BE2C (cell line): ENCODE results near the gene RAB38.

Experiments
- DNase-seq: peaks from one replicate; pipeline ENCODE4 v3.0.0-alpha.2; 2020
- H3K27me3 ChIP-seq: fragments of 250-450 bp; sonication (Bioruptor Pico); 2 replicates; pipeline ENCODE4 v1.5.1; 2020; ENCODE audit warnings: mild to moderate bottlenecking
- H3K36me3 ChIP-seq: fragments of 250-450 bp; sonication (Bioruptor Pico); 2 replicates; pipeline ENCODE4 v1.5.1; 2020; ENCODE audit warnings: mild to moderate bottlenecking
- H3K4me1 ChIP-seq: fragments of 250-450 bp; sonication (Bioruptor Pico); 2 replicates; pipeline ENCODE4 v1.5.1; 2020
- H3K4me3 ChIP-seq: 2 replicates; pipeline ENCODE4 v1.5.1; 2011; ENCODE audit warnings: low read depth, low read length
- H3K9me3 ChIP-seq: fragments of 250-450 bp; sonication (Bioruptor Pico); 2 replicates; pipeline ENCODE4 v1.5.1; 2020
- CTCF ChIP-seq: IDR thresholded peaks from 2 replicates; pipeline ENCODE4 v1.5.1; 2012; ENCODE audit warnings: mild to moderate bottlenecking, low read depth, low read length

RAB38 gene

GRCh38 chr11:88119561-88119960 is 55.7 kb downstream of the RAB38 start:
- no peak for TF ChIP-seq CTCF
- Histone ChIP-seq H3K4me3 (no peak overlapping the region), H3K36me3 (no peaks in the 10 kb centered on the region), H3K4me1 (no peaks in the 10 kb centered on the region), H3K27me3 (no peaks in the 10 kb centered on the region), H3K9me3 (no peaks in the 10 kb centered on the region)
- DNase-seq: no peak

- DNase-seq: no peak
- no peak for TF ChIP-seq CTCF
- no peaks in the 10 kb centered on the region for H3K27me3 ChIP-seq
Observed at GRCh38 chr11:88117281-88117858, 57.9 kb downstream of the RAB38 start.

GRCh38 chr11:88115828-88116755 is 59.2 kb downstream of the RAB38 start:
- H3K4me3 ChIP-seq: no peak overlapping the region
- no peaks in the 10 kb centered on the region for H3K36me3 ChIP-seq
- H3K27me3 ChIP-seq: no peaks in the 10 kb centered on the region
- no peaks in the 10 kb centered on the region for H3K4me1 ChIP-seq
- no peak for TF ChIP-seq CTCF
- no peak for DNase-seq
- no peaks in the 10 kb centered on the region for H3K9me3 ChIP-seq

More at GRCh38 chr11:88117281-88117858, 57.9 kb downstream of the RAB38 start:
- Histone ChIP-seq H3K36me3 (no peaks in the 10 kb centered on the region), H3K4me1 (no peaks in the 10 kb centered on the region), H3K9me3 (no peaks in the 10 kb centered on the region), H3K4me3 (no peak overlapping the region)

- no peak for TF ChIP-seq CTCF
- H3K27me3 ChIP-seq: no peaks in the 10 kb centered on the region
- H3K4me3 ChIP-seq: no peak overlapping the region
- H3K36me3 ChIP-seq: no peaks in the 10 kb centered on the region
- H3K4me1 ChIP-seq: no peaks in the 10 kb centered on the region
- no peaks in the 10 kb centered on the region for H3K9me3 ChIP-seq
- no peak for DNase-seq
Observed at GRCh38 chr11:88114486-88115045, 60.7 kb downstream of the RAB38 start.

- no peak for DNase-seq
- Histone ChIP-seq H3K4me1 (no peaks in the 10 kb centered on the region), H3K9me3 (no peaks in the 10 kb centered on the region), H3K27me3 (no peaks in the 10 kb centered on the region), H3K4me3 (no peak overlapping the region), H3K36me3 (no peaks in the 10 kb centered on the region)
- TF ChIP-seq CTCF: no peak
Observed at GRCh38 chr11:88106666-88107065, 68.6 kb downstream of the RAB38 start.

- Histone ChIP-seq H3K4me1 (no peaks in the 10 kb centered on the region), H3K4me3 (no peak overlapping the region), H3K27me3 (no peaks in the 10 kb centered on the region), H3K36me3 (no peaks in the 10 kb centered on the region), H3K9me3 (no peaks in the 10 kb centered on the region)
- no peak for DNase-seq
- no peak for TF ChIP-seq CTCF
Observed at GRCh38 chr11:88105951-88106350, 69.3 kb downstream of the RAB38 start.
